Glutamatergic neuron (in vitro differentiated cells): ENCODE measurements around the gene DNAAF2. TPM values are rescaled to one million over a fixed set of nuclear protein-coding genes. Genes with fewer than 3 reads are reported as not detected.

Experiments used
- DNase-seq: peaks from one replicate; pipeline ENCODE4 v3.0.0; 2022
- H3K27ac Mint-ChIP-seq: one replicate; pipeline ENCODE4 v1.8.0; 2020; ENCODE audit warnings: mild to moderate bottlenecking, mixed read lengths, inconsistent platforms; ENCODE audit not compliant: unreplicated experiment
- H3K27me3 Mint-ChIP-seq: one replicate; pipeline ENCODE4 v1.8.0; 2020; ENCODE audit warnings: mild to moderate bottlenecking, moderate library complexity, mixed read lengths, inconsistent platforms; ENCODE audit not compliant: unreplicated experiment
- H3K36me3 Mint-ChIP-seq: one replicate; pipeline ENCODE4 v1.8.0; 2020; ENCODE audit warnings: mild to moderate bottlenecking, mixed read lengths, inconsistent platforms; ENCODE audit not compliant: unreplicated experiment
- H3K4me1 Mint-ChIP-seq: one replicate; pipeline ENCODE4 v1.8.0; 2020; ENCODE audit warnings: mild to moderate bottlenecking, low read depth, mixed read lengths, inconsistent platforms; ENCODE audit not compliant: unreplicated experiment
- H3K4me3 Mint-ChIP-seq: one replicate; pipeline ENCODE4 v1.8.0; 2020; ENCODE audit warnings: mild to moderate bottlenecking, mixed read lengths, inconsistent platforms; ENCODE audit not compliant: unreplicated experiment
- H3K9me3 Mint-ChIP-seq: one replicate; pipeline ENCODE4 v1.8.0; 2020; ENCODE audit warnings: mild to moderate bottlenecking, moderate library complexity, mixed read lengths, inconsistent platforms; ENCODE audit not compliant: unreplicated experiment
- total RNA-seq: library from RNA; stranded (reverse); fragmentation: NEBNext Ultra II Directional; extraction: Animal tissue kit (Norgen Biotek cat#: 25700); gene quantifications from one replicate; pipeline ENCODE4 v1.2.1, GENCODE V29; 2021; ENCODE audit not compliant: unreplicated experiment
- TF ChIP-seq, protein P1 (sequence below): fragments of 200-600 bp; sonication (generic); IDR thresholded peaks from one replicate; pipeline ENCODE4 v1.5.0; 2021; ENCODE audit not compliant: partially characterized antibody, unreplicated experiment

Gene DNAAF2
- total RNA-seq, 1 donor from 2014 or later, result 19.1 TPM

- no peak overlapping the region for H3K27ac Mint-ChIP-seq
- no peaks in the 10 kb centered on the region for H3K4me1 Mint-ChIP-seq
- peaks cover 3% of the 10 kb centered on the region for H3K9me3 Mint-ChIP-seq
- no peaks in the 10 kb centered on the region for H3K27me3 Mint-ChIP-seq
- DNase-seq, result no peak
- no peak overlapping the region for H3K4me3 Mint-ChIP-seq
- H3K36me3 Mint-ChIP-seq, result no peaks in the 10 kb centered on the region
- TF ChIP-seq, protein P1, sequence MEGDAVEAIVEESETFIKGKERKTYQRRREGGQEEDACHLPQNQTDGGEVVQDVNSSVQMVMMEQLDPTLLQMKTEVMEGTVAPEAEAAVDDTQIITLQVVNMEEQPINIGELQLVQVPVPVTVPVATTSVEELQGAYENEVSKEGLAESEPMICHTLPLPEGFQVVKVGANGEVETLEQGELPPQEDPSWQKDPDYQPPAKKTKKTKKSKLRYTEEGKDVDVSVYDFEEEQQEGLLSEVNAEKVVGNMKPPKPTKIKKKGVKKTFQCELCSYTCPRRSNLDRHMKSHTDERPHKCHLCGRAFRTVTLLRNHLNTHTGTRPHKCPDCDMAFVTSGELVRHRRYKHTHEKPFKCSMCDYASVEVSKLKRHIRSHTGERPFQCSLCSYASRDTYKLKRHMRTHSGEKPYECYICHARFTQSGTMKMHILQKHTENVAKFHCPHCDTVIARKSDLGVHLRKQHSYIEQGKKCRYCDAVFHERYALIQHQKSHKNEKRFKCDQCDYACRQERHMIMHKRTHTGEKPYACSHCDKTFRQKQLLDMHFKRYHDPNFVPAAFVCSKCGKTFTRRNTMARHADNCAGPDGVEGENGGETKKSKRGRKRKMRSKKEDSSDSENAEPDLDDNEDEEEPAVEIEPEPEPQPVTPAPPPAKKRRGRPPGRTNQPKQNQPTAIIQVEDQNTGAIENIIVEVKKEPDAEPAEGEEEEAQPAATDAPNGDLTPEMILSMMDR, result no peak
Observed at GRCh38 chr14:49615776-49616175, 19.3 kb downstream of the DNAAF2 start.

GRCh38 chr14:49614196-49614595, 20.8 kb downstream of the DNAAF2 start:
- TF ChIP-seq, protein P1, result no peak
- H3K4me3 Mint-ChIP-seq, result no peak overlapping the region

GRCh38 chr14:49612671-49613070, 22.4 kb downstream of the DNAAF2 start:
- TF ChIP-seq, protein P1, result no peak
- Mint-ChIP-seq H3K4me1 (no peaks in the 10 kb centered on the region), H3K9me3 (no peaks in the 10 kb centered on the region), H3K4me3 (no peak overlapping the region), H3K27me3 (no peaks in the 10 kb centered on the region), H3K36me3 (no peaks in the 10 kb centered on the region), H3K27ac (no peak overlapping the region)
- no peak for DNase-seq

More at GRCh38 chr14:49614196-49614595, 20.8 kb downstream of the DNAAF2 start:
- no peaks in the 10 kb centered on the region for H3K36me3 Mint-ChIP-seq
- no peaks in the 10 kb centered on the region for H3K27me3 Mint-ChIP-seq
- no peak for DNase-seq
- no peak overlapping the region for H3K27ac Mint-ChIP-seq
- no peaks in the 10 kb centered on the region for H3K9me3 Mint-ChIP-seq
- no peaks in the 10 kb centered on the region for H3K4me1 Mint-ChIP-seq

GRCh38 chr14:49612251-49612650, 22.8 kb downstream of the DNAAF2 start:
- H3K27me3 Mint-ChIP-seq, result no peaks in the 10 kb centered on the region
- H3K9me3 Mint-ChIP-seq, result no peaks in the 10 kb centered on the region
- TF ChIP-seq, protein P1, result no peak
- no peaks in the 10 kb centered on the region for H3K4me1 Mint-ChIP-seq
- no peak overlapping the region for H3K27ac Mint-ChIP-seq
- no peak for DNase-seq
- no peak overlapping the region for H3K4me3 Mint-ChIP-seq
- no peaks in the 10 kb centered on the region for H3K36me3 Mint-ChIP-seq

- no peaks in the 10 kb centered on the region for H3K36me3 Mint-ChIP-seq
- H3K4me3 Mint-ChIP-seq, result no peak overlapping the region
- TF ChIP-seq, protein P1, result no peak
Observed at GRCh38 chr14:49607583-49607982, 27.5 kb downstream of the DNAAF2 start.

More at GRCh38 chr14:49607583-49607982, 27.5 kb downstream of the DNAAF2 start:
- Mint-ChIP-seq H3K4me1 (no peaks in the 10 kb centered on the region), H3K9me3 (no peaks in the 10 kb centered on the region), H3K27ac (no peak overlapping the region), H3K27me3 (no peaks in the 10 kb centered on the region)
- DNase-seq, result no peak
